Left lung (tissue), 10 donors: ENCODE results near the gene ANKS6. TPM values are rescaled to one million over a fixed set of nuclear protein-coding genes. Genes with fewer than 3 reads are reported as not detected.

Experiments
- ATAC-seq: fragments of 200-7000 bp; cut with Tn5 transposase; one replicate; pipeline ENCODE4 v1.9.1; 2020; ENCODE audit warnings: moderate library complexity
- DNase-seq, 4 donors: peaks; one replicate each; pipeline ENCODE4 v3.0.0-alpha.2; 2013 to 2020
- H3K27ac ChIP-seq, 2 donors: fragments of 200-600 bp; sonication (generic) in 1 of 2; one replicate each; pipeline versions ENCODE4 v1.5.0 to v1.8.0; 2020 to 2021
- H3K27me3 ChIP-seq, 2 donors: fragments of 200-600 bp; sonication (generic) in 1 of 2; one replicate each; pipeline versions ENCODE4 v1.5.0 to v1.8.0; 2020 to 2021
- H3K36me3 ChIP-seq, 2 donors: fragments of 200-600 bp; sonication (generic) in 1 of 2; one replicate each; pipeline versions ENCODE4 v1.5.0 to v1.8.0; 2020 to 2021
- H3K4me1 ChIP-seq, 2 donors: fragments of 200-600 bp; one replicate each; pipeline ENCODE4 v1.8.0; 2021
- H3K4me3 ChIP-seq, 2 donors: fragments of 200-600 bp; sonication (generic) in 1 of 2; one replicate each; pipeline versions ENCODE4 v1.5.0 to v1.8.0; 2020 to 2021; ENCODE audit warnings: mild to moderate bottlenecking in 1 of 2
- H3K9me3 ChIP-seq, 2 donors: fragments of 200-600 bp; sonication (generic) in 1 of 2; one replicate each; pipeline versions ENCODE4 v1.5.0 to v1.8.0; 2020 to 2021
- intact Hi-C, 2 donors: fragments of 100-400 bp; cut with DNase I; formaldehyde crosslinking; loops; one replicate each; pipeline versions ENCODE4 v1.11.2 to v1.14.2; 2022
- polyA plus RNA-seq, 6 donors: library from polyadenylated mRNA; unstranded; fragments of 120-200 nt; gene quantifications; one replicate each; pipeline ENCODE4 v1.2.1, GENCODE V29; 2013; ENCODE audit not compliant: insufficient read length in 6 of 6
- total RNA-seq, 2 donors: library from RNA; stranded (reverse); fragmentation: NEBNext Ultra II Directional; extraction: Animal tissue kit (Norgen Biotek cat#: 25700); gene quantifications; one replicate each; pipeline ENCODE4 v1.2.1, GENCODE V29; 2021
- TF ChIP-seq, protein P1 (sequence below), 2 donors: fragments of 200-600 bp; sonication (generic) in 1 of 2; IDR thresholded peaks; one replicate each; pipeline versions ENCODE4 v1.5.0 to v1.8.0; 2021; ENCODE audit warnings: antibody characterized with exemption in 2 of 2
- donor health status: DM: no; HTN: yes; CAD: no.
- donor health status: DM: no; HTN: no; CAD: no.

ANKS6 gene
- total and polyA plus RNA-seq, 8 donors = 21.7 to 31.6 (median 25.0) TPM

DNA sequence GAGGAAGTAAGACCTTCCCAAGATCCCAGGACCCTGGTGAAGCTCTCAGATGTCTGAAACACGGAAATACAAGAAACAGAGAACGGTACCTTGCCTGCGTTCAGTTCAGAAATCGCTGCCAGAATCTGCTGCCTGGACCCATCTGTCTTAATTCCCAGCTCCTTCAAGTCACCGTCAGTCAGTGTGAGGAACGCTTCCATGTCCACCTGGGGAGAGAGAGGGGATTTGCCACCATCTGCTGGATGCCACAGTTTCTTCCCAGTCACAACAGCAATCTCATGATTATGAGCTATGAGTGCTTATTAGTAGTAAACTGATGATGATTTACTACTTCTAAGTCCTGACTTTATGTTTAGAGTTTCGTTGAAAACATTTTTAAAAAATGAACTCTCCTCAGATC, 50.9 kb downstream of the ANKS6 start:
- DNase-seq (no peak), ATAC-seq (no peak)
- peaks cover 0 to 52% of the 10 kb centered on the region in 2 donors for H3K36me3 ChIP-seq
- H3K9me3 ChIP-seq = no peaks in the 10 kb centered on the region
- no peak overlapping the region for H3K4me3 ChIP-seq
- no peaks in the 10 kb centered on the region for H3K27me3 ChIP-seq
- TF ChIP-seq, protein P1, sequence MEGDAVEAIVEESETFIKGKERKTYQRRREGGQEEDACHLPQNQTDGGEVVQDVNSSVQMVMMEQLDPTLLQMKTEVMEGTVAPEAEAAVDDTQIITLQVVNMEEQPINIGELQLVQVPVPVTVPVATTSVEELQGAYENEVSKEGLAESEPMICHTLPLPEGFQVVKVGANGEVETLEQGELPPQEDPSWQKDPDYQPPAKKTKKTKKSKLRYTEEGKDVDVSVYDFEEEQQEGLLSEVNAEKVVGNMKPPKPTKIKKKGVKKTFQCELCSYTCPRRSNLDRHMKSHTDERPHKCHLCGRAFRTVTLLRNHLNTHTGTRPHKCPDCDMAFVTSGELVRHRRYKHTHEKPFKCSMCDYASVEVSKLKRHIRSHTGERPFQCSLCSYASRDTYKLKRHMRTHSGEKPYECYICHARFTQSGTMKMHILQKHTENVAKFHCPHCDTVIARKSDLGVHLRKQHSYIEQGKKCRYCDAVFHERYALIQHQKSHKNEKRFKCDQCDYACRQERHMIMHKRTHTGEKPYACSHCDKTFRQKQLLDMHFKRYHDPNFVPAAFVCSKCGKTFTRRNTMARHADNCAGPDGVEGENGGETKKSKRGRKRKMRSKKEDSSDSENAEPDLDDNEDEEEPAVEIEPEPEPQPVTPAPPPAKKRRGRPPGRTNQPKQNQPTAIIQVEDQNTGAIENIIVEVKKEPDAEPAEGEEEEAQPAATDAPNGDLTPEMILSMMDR (IDR thresholded peaks at IDR 0.05) = no peak
- intact Hi-C loops = no loop called here
- H3K4me1 ChIP-seq = peaks cover 0 to 4% of the 10 kb centered on the region in 2 donors
- no peak overlapping the region for H3K27ac ChIP-seq

DNA sequence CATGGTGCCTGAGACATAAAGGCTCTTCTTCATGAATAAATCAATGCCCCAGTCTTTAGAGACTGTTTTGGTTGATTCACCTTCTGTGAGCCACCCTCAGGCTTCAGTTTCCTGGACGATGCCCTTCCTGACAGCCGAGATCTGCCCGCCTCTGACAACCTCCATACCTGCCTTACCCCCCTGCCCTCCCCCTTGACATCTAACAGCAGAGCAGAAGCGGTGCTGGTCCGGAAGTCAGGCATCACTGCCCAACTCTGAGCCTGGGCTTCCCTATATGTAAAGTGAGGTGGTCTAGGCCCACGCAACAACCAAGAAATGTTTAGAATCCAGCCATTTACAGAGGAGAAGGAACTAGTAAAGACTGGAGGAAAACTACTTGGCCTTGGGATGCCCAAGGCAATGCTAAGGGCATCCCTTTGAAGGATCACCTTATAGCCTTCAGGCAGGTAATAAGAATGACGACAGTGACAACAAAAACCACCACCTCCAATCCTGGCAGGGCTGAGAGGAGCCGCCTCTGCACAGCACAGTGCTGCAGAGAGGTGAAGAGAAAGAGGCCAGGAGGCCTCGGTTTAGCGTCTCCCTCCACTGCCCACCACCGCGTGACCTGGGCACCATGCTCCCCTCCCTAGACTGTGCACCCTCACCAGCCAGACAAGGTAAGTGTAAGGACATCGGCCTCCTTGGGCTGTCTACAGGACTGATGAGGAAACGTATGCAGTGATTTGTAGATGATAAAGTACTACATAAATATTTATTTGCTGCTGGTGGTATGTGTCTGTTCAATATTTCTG, 52.3 kb downstream of the ANKS6 start:
- Histone ChIP-seq H3K36me3 (peaks cover 0 to 40% of the 10 kb centered on the region in 2 donors), H3K27me3 (no peaks in the 10 kb centered on the region), H3K27ac (no peak overlapping the region), H3K4me3 (no peak overlapping the region), H3K9me3 (no peaks in the 10 kb centered on the region), H3K4me1 (no peaks in the 10 kb centered on the region)
- DNase-seq (no peak), ATAC-seq (no peak)
- intact Hi-C loops = no loop called here
- TF ChIP-seq, protein P1 (IDR thresholded peaks at IDR 0.05) = no peak

DNA sequence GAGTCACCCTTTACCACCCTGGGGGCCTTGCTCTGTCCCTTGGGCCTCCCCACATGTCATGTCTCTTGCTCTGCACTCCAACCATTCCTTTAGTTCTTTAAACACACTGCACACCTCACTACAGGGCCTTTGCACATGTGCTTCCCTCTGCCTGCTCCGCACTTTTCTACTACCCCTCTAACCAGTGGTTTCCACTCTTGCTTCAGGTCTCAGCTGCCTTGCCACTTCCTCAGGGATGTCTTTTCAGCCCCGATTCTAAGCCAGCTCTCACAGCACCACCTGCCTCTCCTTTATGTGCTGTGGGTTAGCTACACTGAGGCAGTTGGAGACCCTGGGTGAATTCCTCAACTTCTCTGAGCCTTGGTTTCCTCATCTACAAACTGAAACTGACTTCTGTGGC, 53.0 kb downstream of the ANKS6 start:
- Histone ChIP-seq H3K4me1 (no peaks in the 10 kb centered on the region), H3K4me3 (no peak overlapping the region), H3K27ac (no peak overlapping the region), H3K27me3 (no peaks in the 10 kb centered on the region), H3K9me3 (peaks cover 0 to 5% of the 10 kb centered on the region in 2 donors), H3K36me3 (peaks cover 0 to 33% of the 10 kb centered on the region in 2 donors)
- TF ChIP-seq, protein P1 (IDR thresholded peaks at IDR 0.05) = no peak
- intact Hi-C loops = no loop called here
- ATAC-seq = no peak
- DNase-seq = no peak

- intact Hi-C loops = no loop called here
- Histone ChIP-seq H3K4me3 (no peak overlapping the region), H3K4me1 (no peaks in the 10 kb centered on the region), H3K27ac (no peak overlapping the region), H3K27me3 (no peaks in the 10 kb centered on the region), H3K9me3 (peaks cover 0 to 5% of the 10 kb centered on the region in 2 donors), H3K36me3 (peaks cover 0 to 29% of the 10 kb centered on the region in 2 donors)
- TF ChIP-seq, protein P1 (IDR thresholded peaks at IDR 0.05) = no peak
- ATAC-seq = no peak
- DNase-seq = no peak
These were observed 53.8 kb downstream of the ANKS6 start for GRCh38 chr9:98742325-98743280.
